Raji (cell line): ENCODE results near the gene MGAT5.

ENCODE experiments used
- POLR2A ChIP-seq: IDR thresholded peaks from 2 replicates; pipeline ENCODE4 v1.6.1; 2011; ENCODE audit warnings: low read depth, low read length, control low read depth; ENCODE audit not compliant: insufficient read depth

MGAT5 gene, protein sequence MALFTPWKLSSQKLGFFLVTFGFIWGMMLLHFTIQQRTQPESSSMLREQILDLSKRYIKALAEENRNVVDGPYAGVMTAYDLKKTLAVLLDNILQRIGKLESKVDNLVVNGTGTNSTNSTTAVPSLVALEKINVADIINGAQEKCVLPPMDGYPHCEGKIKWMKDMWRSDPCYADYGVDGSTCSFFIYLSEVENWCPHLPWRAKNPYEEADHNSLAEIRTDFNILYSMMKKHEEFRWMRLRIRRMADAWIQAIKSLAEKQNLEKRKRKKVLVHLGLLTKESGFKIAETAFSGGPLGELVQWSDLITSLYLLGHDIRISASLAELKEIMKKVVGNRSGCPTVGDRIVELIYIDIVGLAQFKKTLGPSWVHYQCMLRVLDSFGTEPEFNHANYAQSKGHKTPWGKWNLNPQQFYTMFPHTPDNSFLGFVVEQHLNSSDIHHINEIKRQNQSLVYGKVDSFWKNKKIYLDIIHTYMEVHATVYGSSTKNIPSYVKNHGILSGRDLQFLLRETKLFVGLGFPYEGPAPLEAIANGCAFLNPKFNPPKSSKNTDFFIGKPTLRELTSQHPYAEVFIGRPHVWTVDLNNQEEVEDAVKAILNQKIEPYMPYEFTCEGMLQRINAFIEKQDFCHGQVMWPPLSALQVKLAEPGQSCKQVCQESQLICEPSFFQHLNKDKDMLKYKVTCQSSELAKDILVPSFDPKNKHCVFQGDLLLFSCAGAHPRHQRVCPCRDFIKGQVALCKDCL

DNA sequence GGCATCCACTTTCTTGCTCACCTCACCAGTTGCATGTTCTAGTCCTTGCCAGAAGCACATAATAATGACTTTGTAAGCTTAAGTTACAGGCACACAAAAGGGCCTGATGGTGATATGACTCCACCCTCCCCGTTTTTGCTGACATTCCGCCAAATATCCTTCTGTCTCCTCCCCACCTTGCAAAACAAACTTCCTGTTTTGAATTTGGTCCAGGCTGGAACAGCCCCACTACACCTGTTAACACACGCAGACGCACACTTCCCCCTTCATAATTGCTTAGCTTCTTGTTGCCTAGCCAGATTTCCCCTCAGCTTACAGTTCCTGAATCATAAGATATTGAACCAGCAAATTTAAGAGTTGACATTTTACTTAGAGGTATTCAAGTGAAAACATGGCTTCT, at the start of gene MGAT5:
Gene MGAT5 (plus strand): TSS at position 269 of the 400 bp plus-strand sequence. CDS start 332 bp downstream, outside the sequence.
- no peak for TF ChIP-seq POLR2A

DNA sequence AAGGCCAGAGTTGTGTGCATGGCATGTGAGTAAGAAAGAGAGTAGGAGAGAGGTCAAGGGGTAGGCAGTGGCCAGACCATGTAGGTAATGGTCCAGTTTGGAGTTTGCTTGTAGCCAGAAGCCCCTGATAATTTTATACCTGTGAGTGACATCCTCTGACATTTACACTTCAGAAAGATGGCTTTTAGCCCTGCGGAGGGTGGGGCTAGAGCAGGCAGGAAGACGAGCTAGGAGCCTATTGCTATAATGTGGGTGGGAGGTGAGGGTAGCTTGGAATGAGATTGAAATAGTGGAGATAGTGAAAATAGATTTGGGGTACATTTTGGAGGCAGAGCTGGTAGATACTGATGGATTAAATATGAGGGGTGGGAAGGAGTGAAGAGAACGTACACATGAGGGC, 48.8 kb upstream of the MGAT5 start:
- TF ChIP-seq POLR2A: no peak

DNA sequence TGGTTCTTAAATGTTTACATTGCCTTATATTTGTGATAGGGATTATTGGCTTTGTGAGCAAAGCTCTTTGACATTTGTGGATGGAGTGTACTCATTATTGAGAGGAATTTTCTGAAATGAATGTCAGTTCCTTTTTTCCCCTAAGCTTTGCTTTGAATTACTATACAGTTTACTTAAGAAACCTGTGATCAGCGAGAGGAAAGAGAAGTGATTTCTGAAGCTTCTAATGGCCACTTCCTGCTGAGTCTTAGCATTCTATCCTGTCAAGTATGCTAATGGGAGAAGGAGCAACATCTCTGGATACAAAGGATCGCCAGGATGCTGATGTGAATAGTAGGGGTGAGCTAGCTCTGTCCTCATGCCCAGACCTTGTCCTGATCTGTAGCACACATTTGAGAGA, 47.8 kb upstream of the MGAT5 start:
- TF ChIP-seq POLR2A: no peak

DNA sequence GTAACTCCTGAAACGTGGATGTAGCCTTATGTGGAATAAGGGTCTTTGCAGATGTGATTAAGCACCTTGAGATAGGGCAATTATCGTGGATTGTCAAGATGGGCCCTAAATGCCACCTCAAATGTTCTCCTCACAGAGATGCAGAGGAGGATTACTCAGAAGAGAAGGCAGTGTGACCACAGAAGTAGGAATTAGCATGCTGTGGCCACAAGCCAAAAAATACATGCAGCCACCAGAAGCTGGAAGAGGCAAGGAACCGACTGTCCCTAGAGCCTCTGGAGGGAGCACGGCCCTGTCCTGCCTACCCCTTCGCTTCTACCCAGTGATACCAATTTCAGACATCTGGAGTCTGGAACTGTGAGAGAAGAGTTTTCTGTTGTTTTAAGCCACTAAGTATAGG, 47.3 kb upstream of the MGAT5 start:
- TF ChIP-seq POLR2A: no peak

DNA sequence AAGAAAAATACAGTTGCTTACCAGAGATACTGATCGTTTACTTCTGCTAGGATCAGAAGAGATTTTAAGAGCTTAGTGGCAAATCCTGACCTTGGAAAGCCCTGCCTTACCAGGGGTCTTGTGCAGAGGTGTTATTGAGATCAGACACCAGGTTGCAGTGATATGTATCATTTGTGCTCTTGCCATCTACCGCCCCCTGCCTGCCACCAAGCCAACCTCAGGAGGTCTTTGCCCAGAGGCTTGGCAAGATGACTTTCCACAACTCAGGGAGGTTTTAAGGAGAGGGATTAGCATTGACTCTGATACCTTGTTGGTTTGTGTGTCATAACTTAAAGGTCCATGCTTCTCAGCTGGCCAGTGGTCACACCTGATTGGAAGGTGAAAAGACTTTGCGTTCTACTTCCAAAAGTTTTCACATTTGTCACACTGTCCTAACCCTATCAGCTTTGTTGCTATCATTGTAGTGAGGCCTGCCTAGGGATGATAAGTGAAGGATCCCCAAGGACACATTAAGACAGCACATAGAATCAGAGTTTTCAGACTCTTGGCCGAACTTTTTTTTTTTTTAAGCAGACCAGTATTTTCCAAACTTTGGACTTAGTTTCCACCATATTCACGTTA, 46.2 kb upstream of the MGAT5 start:
- TF ChIP-seq POLR2A: no peak

DNA sequence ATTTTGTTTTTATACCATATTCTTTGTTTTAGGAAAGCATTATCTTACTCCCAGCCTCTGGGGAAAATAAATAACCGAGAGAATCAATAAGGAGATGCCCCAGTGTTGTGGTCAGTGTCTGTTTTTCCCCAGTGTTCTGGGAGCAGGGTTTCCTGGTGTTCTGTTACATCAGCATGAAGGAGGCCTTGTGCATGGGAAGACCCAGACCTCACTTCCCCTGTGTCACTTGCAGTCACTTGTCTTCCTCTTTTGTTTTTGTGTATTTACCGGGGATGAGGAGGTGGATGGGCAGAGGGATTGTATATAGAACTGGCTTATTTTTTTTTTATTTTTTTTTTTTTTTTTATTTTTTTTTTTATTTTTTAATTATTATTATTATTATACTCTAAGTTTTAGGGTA, 45.0 kb upstream of the MGAT5 start:
- TF ChIP-seq POLR2A: no peak

- no peak for TF ChIP-seq POLR2A
These were observed 41.1 kb upstream of the MGAT5 start for GRCh38 chr2:134212746-134213145.

- no peak for TF ChIP-seq POLR2A
These were observed 37.6 kb upstream of the MGAT5 start for GRCh38 chr2:134216152-134216829.

- no peak for TF ChIP-seq POLR2A
These were observed 36.5 kb upstream of the MGAT5 start for GRCh38 chr2:134217351-134217750.

DNA sequence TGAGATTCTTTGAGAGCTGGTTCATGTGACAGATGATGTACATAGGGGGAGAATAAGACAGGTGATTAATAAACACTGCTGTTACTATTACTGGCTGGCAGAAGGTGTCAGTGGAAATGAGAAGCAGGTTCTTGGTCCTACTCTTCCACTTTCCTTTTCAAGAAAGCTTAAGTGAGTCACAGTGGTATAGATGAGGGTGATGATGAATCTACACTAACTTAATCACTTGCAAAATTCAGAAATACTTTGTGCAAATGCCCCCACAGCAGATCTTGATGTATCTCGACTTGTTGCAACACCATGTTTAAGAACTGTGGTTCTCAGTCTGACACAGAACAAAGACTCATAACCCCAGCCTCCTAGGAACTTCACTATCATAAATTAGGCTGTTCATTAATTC, 35.9 kb upstream of the MGAT5 start:
- no peak for TF ChIP-seq POLR2A

DNA sequence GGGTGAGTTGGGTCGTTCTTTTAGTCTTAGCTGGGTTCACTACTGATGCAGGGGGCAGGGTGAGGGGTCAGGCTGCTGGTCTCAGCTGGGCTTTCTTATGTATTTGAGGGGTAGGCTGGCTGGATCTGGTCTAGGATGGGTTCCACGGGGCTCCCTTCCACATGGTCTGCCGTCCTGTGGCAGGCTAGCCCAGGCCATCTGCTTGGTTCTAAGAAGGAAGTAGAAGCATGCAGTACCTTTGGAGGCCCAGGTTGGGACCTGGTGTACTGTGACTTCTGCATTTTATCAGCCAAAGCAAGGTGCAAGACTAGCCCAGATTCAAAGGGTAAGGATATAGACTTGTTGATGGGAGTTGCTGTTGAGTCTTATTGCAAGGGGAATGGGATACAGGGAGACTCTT, 35.5 kb upstream of the MGAT5 start:
- no peak for TF ChIP-seq POLR2A

- no peak for TF ChIP-seq POLR2A
These were observed 34.8 kb upstream of the MGAT5 start for GRCh38 chr2:134218930-134219658.

GRCh38 chr2:134220344-134220974, 33.4 kb upstream of the MGAT5 start:
- TF ChIP-seq POLR2A: no peak

DNA sequence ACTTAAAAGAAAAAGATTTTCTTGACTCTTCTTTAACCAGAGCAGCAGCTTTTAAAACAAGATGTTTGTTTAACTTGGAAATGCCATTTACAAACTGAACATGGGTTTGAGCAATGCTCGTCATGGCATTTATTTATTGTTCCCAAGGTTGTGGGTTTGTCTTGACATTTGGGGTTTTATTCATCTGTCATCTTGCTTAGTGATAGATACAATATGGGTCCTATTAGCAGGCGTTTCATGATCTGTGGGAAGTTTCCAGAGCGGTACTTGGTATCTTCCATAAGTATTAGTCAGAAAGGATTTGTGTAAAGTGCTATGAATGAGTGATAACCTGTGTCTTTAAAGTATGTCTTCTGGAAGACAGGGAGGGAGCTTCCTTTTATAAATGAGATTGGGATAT, 29.9 kb upstream of the MGAT5 start:
- no peak for TF ChIP-seq POLR2A
